ENCODE data around the gene ZNF385B. TPM values are rescaled to one million over a fixed set of nuclear protein-coding genes. Genes with fewer than 3 reads are reported as not detected.

The ZNF385B gene
- total and polyA plus RNA-seq, 9 of the 15 experiments (the other 6 are each of a cell fraction or from before 2014, with no cell fraction given), result 0.50 TPM; not detected in 8

DNA sequence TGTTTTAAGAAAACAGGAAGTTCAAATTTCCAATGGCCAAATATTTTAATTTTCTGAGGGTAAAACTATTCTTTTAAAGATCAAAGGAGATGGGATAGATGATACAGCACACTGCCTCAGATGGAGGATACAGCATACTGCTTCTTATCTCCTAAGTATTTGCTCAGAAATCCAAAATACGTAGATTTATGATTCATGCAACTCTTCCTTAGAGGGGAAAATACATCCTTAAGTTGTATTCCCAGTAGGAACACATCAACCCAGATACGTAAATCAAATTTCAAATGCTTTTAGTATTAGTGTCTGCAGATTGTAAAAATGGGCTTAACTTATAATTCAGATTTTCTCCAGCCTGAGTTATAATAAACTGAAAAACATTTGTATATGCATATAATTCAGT lies 235.2 kb downstream of the ZNF385B start (continued):
- TF ChIP-seq ELF1 (tag; IDR thresholded peaks at IDR 0.05) (no peak), MCM7 (IDR thresholded peaks at IDR 0.05) (no peak), POLR2AphosphoS2 (IDR thresholded peaks at IDR 0.05; ENCODE audit: low read length) (no peak), U2AF2 (optimal IDR thresholded peaks at IDR 0.05; ENCODE audit: low read depth, low read length) (no peak)

- Histone ChIP-seq H3K36me3 (ENCODE audit: control insufficient read depth, insufficient read depth, low read length) (no peaks in the 10 kb centered on the region), H3K4me3 (no peak overlapping the region), H2AFZ (ENCODE audit: low read depth, low read length) (no peak overlapping the region), H3K27me3 (ENCODE audit: control insufficient read depth in 2 of 2, insufficient read depth in 2 of 2, low read length in 2 of 2) (no peaks in the 10 kb centered on the region), H3K9me3 (replicated peaks; ENCODE audit: control insufficient read depth, insufficient read depth, low read depth, low read length) (no peaks in the 10 kb centered on the region; the same call in 1 of the 2 replicates), H3K4me1 (replicated peaks in 1 of 2; ENCODE audit: control insufficient read depth in 2 of 2, insufficient read depth in 2 of 2, low read length in 2 of 2) (no peaks in the 10 kb centered on the region), H3K27ac (ENCODE audit: extremely low read depth, low read depth, low read length) (no peak overlapping the region), H3K9ac (ENCODE audit: insufficient read depth in 1 of 2, low read depth in 2 of 2, low read length in 2 of 2) (no peak overlapping the region), H3K79me2 (ENCODE audit: control insufficient read depth, insufficient read depth, low read length) (no peaks in the 10 kb centered on the region), H3K9me1 (ENCODE audit: control insufficient read depth, insufficient read depth, low read length) (no peaks in the 10 kb centered on the region), H3K4me2 (ENCODE audit: insufficient read depth, low read length) (no peak overlapping the region), H4K20me1 (replicated peaks; ENCODE audit: control insufficient read depth, insufficient read depth, low read length) (no peaks in the 10 kb centered on the region)
- in situ Hi-C loops (cut with MboI) (no loop called here), intact Hi-C loops (cut with micrococcal nuclease) (no loop called here)
- 0% methylated on average over 3 of the region's 3 CpGs for WGBS (ENCODE audit: insufficient coverage, low coverage, missing lambda C conversion rate)
- DNase-seq (ENCODE audit: extremely low read depth in 1 of 4, low spot score in 3 of 4), result no peak
- FAIRE-seq, result no peak
- ChIA-PET CTCF (ENCODE audit: low intra/inter-chr PET ratio) (no interaction called here), POLR2A (no interaction called here)
- BruUV-seq (replicated peaks), result no TSS peak
- no peak for ATAC-seq
- TF ChIP-seq GTF2B (IDR thresholded peaks at IDR 0.05; ENCODE audit: extremely low read depth, insufficient read length) (no peak), ATF1 (CRISPR knock-in tag; IDR thresholded peaks at IDR 0.05) (no peak), ATF1 (tag; IDR thresholded peaks at IDR 0.05) (no peak), LARP7 (IDR thresholded peaks at IDR 0.05) (no peak), RB1 (IDR thresholded peaks at IDR 0.05; ENCODE audit: low read depth) (no peak), BMI1 (IDR thresholded peaks at IDR 0.05; ENCODE audit: low read length) (no peak), SRSF1 (IDR thresholded peaks at IDR 0.05; ENCODE audit: low read depth, low read length) (no peak), SAP30 (IDR thresholded peaks at IDR 0.05; ENCODE audit: borderline replicate concordance, insufficient read depth, low read depth, low read length, poor library complexity, severe bottlenecking) (no peak)
- TF ChIP-seq, protein P1, sequence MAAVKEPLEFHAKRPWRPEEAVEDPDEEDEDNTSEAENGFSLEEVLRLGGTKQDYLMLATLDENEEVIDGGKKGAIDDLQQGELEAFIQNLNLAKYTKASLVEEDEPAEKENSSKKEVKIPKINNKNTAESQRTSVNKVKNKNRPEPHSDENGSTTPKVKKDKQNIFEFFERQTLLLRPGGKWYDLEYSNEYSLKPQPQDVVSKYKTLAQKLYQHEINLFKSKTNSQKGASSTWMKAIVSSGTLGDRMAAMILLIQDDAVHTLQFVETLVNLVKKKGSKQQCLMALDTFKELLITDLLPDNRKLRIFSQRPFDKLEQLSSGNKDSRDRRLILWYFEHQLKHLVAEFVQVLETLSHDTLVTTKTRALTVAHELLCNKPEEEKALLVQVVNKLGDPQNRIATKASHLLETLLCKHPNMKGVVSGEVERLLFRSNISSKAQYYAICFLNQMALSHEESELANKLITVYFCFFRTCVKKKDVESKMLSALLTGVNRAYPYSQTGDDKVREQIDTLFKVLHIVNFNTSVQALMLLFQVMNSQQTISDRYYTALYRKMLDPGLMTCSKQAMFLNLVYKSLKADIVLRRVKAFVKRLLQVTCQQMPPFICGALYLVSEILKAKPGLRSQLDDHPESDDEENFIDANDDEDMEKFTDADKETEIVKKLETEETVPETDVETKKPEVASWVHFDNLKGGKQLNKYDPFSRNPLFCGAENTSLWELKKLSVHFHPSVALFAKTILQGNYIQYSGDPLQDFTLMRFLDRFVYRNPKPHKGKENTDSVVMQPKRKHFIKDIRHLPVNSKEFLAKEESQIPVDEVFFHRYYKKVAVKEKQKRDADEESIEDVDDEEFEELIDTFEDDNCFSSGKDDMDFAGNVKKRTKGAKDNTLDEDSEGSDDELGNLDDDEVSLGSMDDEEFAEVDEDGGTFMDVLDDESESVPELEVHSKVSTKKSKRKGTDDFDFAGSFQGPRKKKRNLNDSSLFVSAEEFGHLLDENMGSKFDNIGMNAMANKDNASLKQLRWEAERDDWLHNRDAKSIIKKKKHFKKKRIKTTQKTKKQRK (IDR thresholded peaks at IDR 0.05; ENCODE audit: borderline replicate concordance, low read depth, low read length), result no peak
Observed at GRCh38 chr2:179622635-179623300, 238.6 kb downstream of the ZNF385B start.
